Measurements from ENCODE around the gene SV2B.

DNA sequence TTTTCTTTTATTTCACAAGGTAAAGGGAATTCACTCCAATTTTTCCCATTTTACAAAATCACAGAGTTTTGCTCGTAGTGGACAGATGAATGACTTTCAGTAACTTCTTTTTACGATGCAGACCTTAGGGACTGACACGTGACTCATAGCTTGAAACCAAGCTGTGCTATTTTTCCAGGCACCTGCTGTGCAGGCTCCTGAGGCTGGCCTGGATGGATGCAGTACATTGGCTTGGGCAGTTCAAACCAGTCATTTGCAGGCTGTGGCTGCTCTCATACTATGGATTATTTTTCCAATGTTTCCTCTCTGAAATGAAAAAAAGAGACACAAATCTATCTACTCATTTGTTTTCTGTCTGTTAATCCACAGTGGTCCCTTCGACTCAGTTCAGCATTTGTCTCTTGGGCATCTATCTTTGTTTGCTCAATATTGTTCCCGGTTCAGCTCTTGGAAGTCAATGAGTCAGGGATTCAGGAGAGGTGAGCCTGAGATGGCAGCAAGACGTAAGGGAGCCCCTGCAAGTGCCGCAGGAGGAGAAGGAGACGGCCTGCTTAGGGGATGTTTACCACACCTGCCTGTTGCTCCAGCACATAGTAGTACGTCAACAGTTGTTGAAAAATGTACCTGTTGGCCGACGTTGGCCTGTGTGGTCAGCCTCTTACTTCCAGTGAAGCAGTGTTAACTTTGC is 92.8 kb downstream of the SV2B start:
- TF ChIP-seq POLR2AphosphoS5 (IDR thresholded peaks at IDR 0.05; ENCODE audit: borderline replicate concordance, low read depth, low read length) (no peak), EZH2 (IDR thresholded peaks at IDR 0.05) (no peak)

Measured in SK-N-MC (cell line).